GM19035 (cell line): ENCODE data around the gene MIF4GD.
A peak's percentile ranks its signal among the peaks of the same experiment; 100 is the strongest.
"Not testable (repeated sequence)": the region's sequence is repeated elsewhere in the genome, so short reads cannot be mapped to it uniquely, and the experiment has no call there.

Experiments used
- ATAC-seq: cut with Tn5 transposase; IDR thresholded peaks from one replicate; pipeline ENCODE4 v1.9.1; 2021; ENCODE audit not compliant: unreplicated experiment

MIF4GD gene

GRCh38 chr17:75261336-75262111, 9.5 kb downstream of the MIF4GD start, which contains the start of the genes GGA3 and MRPS7:
GGA3 (minus strand) TSS chr17:75261606; CDS start chr17:75261587, 19 bp downstream.
MRPS7 (plus strand) TSS chr17:75261879; CDS start chr17:75261901, 22 bp downstream.
- peak; percentile 90 for ATAC-seq

GRCh38 chr17:75260641-75261335, 10.2 kb downstream of the MIF4GD start:
- ATAC-seq = peak; percentile 30

GRCh38 chr17:75257228-75257627, 13.8 kb downstream of the MIF4GD start:
- not testable (repeated sequence) for ATAC-seq

- ATAC-seq = not testable (repeated sequence)
Measured at GRCh38 chr17:75255954-75256698, 14.9 kb downstream of the MIF4GD start.

GRCh38 chr17:75252039-75252816, 18.8 kb downstream of the MIF4GD start:
- no peak for ATAC-seq

- peak; percentile 87 for ATAC-seq
Measured at GRCh38 chr17:75250009-75250471, 21.0 kb downstream of the MIF4GD start.

- ATAC-seq = no peak
Measured at GRCh38 chr17:75249564-75249963, 21.5 kb downstream of the MIF4GD start.

- ATAC-seq = no peak
Measured at GRCh38 chr17:75246404-75246803, 24.6 kb downstream of the MIF4GD start.

GRCh38 chr17:75245011-75245410, 26.0 kb downstream of the MIF4GD start:
- ATAC-seq = no peak

- ATAC-seq = no peak
Measured at GRCh38 chr17:75244133-75244866, 26.7 kb downstream of the MIF4GD start.

- no peak for ATAC-seq
Measured at GRCh38 chr17:75242461-75243042, 28.5 kb downstream of the MIF4GD start.

- no peak for ATAC-seq
Measured at GRCh38 chr17:75241996-75242460, 29.0 kb downstream of the MIF4GD start.

GRCh38 chr17:75241502-75241901, 29.5 kb downstream of the MIF4GD start:
- ATAC-seq = no peak

- no peak for ATAC-seq
Measured at GRCh38 chr17:75241143-75241430, 29.9 kb downstream of the MIF4GD start.

- ATAC-seq = no peak
Measured at GRCh38 chr17:75240394-75241142, 30.5 kb downstream of the MIF4GD start.

GRCh38 chr17:75239778-75240393, 31.1 kb downstream of the MIF4GD start:
- ATAC-seq = no peak

- ATAC-seq = no peak
Measured at GRCh38 chr17:75239214-75239613, 31.8 kb downstream of the MIF4GD start.

- no peak for ATAC-seq
Measured at GRCh38 chr17:75238684-75239191, 32.3 kb downstream of the MIF4GD start.
